ENCODE measurements around the gene CCNL2.

DNA sequence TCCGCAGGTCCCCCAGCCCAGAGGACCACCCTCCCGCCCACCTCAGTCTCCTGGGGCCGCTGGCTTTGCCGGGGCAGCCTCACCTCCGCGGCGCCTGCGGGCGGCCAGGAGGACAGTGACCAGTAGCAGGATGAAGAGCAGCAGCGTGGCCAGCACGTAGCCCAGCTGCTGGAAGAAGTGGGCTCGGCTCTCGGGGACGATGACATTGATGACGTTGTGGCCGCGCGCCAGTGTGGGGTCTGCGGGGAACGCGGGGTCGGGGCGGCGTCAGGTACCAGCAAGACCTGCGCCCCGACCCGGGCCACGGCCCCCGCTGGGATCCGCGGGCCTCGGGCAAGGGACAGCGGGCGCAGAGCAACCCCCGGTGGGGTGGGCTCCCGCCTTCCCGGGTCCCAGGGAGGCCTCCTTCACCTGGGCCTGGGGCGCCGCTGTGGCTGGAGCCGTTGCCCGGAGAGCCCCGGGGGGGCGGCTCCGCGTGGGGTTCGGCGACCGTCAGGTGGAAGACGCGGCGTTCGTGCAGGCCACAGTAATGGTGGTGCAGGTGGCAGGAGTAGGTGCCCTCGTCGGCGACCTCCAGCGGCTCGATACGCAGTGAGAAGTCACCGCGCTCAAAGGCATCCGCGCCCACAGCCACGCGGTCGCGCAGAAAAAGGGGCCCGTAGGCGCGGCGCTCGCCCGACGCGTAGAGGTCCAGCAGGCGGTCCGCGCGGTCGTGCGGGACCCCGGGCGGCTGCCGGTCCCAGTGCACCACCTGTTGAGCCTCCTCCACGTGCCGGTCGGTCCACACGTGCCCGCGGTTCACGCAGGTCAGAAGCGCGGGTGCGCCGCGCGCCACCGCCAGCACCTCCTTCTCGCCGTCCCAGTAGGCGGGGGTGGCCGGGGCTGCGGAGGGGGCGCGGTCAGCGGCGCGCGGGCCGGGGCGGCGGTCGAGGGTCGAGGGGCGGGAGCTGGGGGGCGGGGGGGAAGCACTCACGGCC, 44.6 kb downstream of the CCNL2 start:
- TF ChIP-seq, protein P1, sequence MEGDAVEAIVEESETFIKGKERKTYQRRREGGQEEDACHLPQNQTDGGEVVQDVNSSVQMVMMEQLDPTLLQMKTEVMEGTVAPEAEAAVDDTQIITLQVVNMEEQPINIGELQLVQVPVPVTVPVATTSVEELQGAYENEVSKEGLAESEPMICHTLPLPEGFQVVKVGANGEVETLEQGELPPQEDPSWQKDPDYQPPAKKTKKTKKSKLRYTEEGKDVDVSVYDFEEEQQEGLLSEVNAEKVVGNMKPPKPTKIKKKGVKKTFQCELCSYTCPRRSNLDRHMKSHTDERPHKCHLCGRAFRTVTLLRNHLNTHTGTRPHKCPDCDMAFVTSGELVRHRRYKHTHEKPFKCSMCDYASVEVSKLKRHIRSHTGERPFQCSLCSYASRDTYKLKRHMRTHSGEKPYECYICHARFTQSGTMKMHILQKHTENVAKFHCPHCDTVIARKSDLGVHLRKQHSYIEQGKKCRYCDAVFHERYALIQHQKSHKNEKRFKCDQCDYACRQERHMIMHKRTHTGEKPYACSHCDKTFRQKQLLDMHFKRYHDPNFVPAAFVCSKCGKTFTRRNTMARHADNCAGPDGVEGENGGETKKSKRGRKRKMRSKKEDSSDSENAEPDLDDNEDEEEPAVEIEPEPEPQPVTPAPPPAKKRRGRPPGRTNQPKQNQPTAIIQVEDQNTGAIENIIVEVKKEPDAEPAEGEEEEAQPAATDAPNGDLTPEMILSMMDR (IDR thresholded peaks at IDR 0.05): no peak
- TF ChIP-seq POLR2A (IDR thresholded peaks at IDR 0.05) (no peak), POLR2AphosphoS5 (IDR thresholded peaks at IDR 0.05; ENCODE audit: insufficient read depth in 1 of 2, low read depth in 1 of 2) (no peak)

Data from vagina (tissue), 2 donors.